ENCODE data around the gene GPR78. TPM values are rescaled to one million over a fixed set of nuclear protein-coding genes. Genes with fewer than 3 reads are reported as not detected.

The GPR78 gene
- total and polyA plus RNA-seq, 2 of the 4 experiments (the other 2 are of a cell fraction): under 0.01 to 0.10 TPM

GRCh38 chr4:8583655-8584025 lies 3.4 kb downstream of the GPR78 start:
- ChIA-PET CTCF (interaction anchor here (1.1 kb wide), 1 partner anchor 111 kb away, joined by 3 read pairs; no protein-coding TSS in a partner anchor), POLR2A (ENCODE audit: unreplicated experiment) (interaction anchor here (0.5 kb wide), 1 partner anchor 191 kb away, joined by 5 read pairs; no protein-coding TSS in a partner anchor)
- H3K4ac ChIP-seq (ENCODE audit: low read depth, low read length): no peak overlapping the region
- BruUV-seq (replicated peaks): no TSS peak
- no peak overlapping the region for H3K18ac ChIP-seq (ENCODE audit: low read depth, low read length)
- no peaks in the 10 kb centered on the region for H3K36me3 ChIP-seq (ENCODE audit: control insufficient read depth, insufficient read depth, low read length)
- TF ChIP-seq RAD21 (IDR thresholded peaks at IDR 0.05; ENCODE audit: low read length) (no peak), CEBPB (IDR thresholded peaks at IDR 0.05; ENCODE audit: low read depth, low read length) (no peak), RFX5 (IDR thresholded peaks at IDR 0.05; ENCODE audit: low read depth, low read length) (no peak)
- H4K5ac ChIP-seq (ENCODE audit: low read depth, low read length): no peak overlapping the region
- H3K79me1 ChIP-seq (ENCODE audit: low read depth in 1 of 2, low read length in 2 of 2): no peaks in the 10 kb centered on the region
- no peak overlapping the region for H2BK15ac ChIP-seq (ENCODE audit: low read depth, low read length)
- H3K14ac ChIP-seq (replicated peaks; ENCODE audit: low read depth, low read length): no peak overlapping the region
- no peak for ATAC-seq (ENCODE audit: low read depth)
- no peak overlapping the region for H3K27ac ChIP-seq (ENCODE audit: insufficient read depth, low read length)
- no peak overlapping the region for H2AFZ ChIP-seq (replicated peaks; ENCODE audit: low read length, poor library complexity)
- no peaks in the 10 kb centered on the region for H3K9me1 ChIP-seq (ENCODE audit: insufficient read depth, low read length)
- no peaks in the 10 kb centered on the region; the same call in 1 of the 2 replicates for H3K9me3 ChIP-seq (ENCODE audit: control insufficient read depth, insufficient read depth, low read length)
- H3K4me3 ChIP-seq (ENCODE audit: insufficient read depth, low read depth, low read length): no peak overlapping the region
- H4K20me1 ChIP-seq (ENCODE audit: insufficient read depth, low read length): no peaks in the 10 kb centered on the region; the same call in 1 of the 2 replicates
- H4K8ac ChIP-seq (ENCODE audit: low read depth in 2 of 2, low read length in 2 of 2): no peak overlapping the region
- in situ Hi-C loops (cut with MboI; ENCODE audit: low sequenced_read_pairs) (no loop called here), dilution Hi-C loops (cut with HindIII; ENCODE audit: low sequenced_read_pairs, unreplicated experiment) (no loop called here), intact Hi-C loops (cut with micrococcal nuclease) (no loop called here)
- WGBS, 2 experiments (ENCODE audit: extremely low coverage in 2 of 2, insufficient read length in 1 of 2): no CpG with 5 or more reads among the region's 4 CpGs
- no peak overlapping the region for H4K91ac ChIP-seq (ENCODE audit: insufficient read depth, low read depth, low read length)
- H2AK5ac ChIP-seq (ENCODE audit: low read depth, low read length): no peak overlapping the region
- no peak overlapping the region for H3K56ac ChIP-seq (ENCODE audit: extremely low read depth, insufficient read depth, low read length)
- H2BK5ac ChIP-seq (ENCODE audit: low read depth, low read length, poor library complexity, severe bottlenecking): no peak overlapping the region
- H2BK20ac ChIP-seq (ENCODE audit: low read depth, low read length): no peak overlapping the region
- H3K9ac ChIP-seq (ENCODE audit: low read depth, low read length): no peak overlapping the region
- peaks cover 74% of the 10 kb centered on the region for H3K27me3 ChIP-seq (ENCODE audit: control insufficient read depth, insufficient read depth, low read length)
- no peak overlapping the region for H2AK9ac ChIP-seq (replicated peaks; ENCODE audit: low read depth, low read length, poor library complexity)
- H2BK120ac ChIP-seq (ENCODE audit: low read depth, low read length): no peak overlapping the region
- no peak overlapping the region for H3K4me2 ChIP-seq (ENCODE audit: low read depth, low read length)
- H3K23ac ChIP-seq (ENCODE audit: low read depth, low read length): no peak overlapping the region
- no peaks in the 10 kb centered on the region for H3K4me1 ChIP-seq (ENCODE audit: control insufficient read depth, insufficient read depth, low read length)
- DNase-seq: no peak

All from IMR-90 (cell line).